Measurements from ENCODE around the gene MMP17. TPM values are rescaled to one million over a fixed set of nuclear protein-coding genes. Genes with fewer than 3 reads are reported as not detected.
A peak's percentile ranks its signal among the peaks of the same experiment; 100 is the strongest.

Gene MMP17
- total and polyA plus RNA-seq, 12 donors, result 0.28 to 3.7 (median 1.0) TPM; not detected in 1

GRCh38 chr12:131815131-131815530 lies 13.1 kb upstream of the MMP17 start:
- no peak for TF ChIP-seq CTCF (IDR thresholded peaks at IDR 0.05)
- Histone ChIP-seq H3K36me3 (no peaks in the 10 kb centered on the region), H3K4me3 (no peak overlapping the region), H3K27me3 (peaks cover 0 to 11% (median 0%) of the 10 kb centered on the region in 7 donors), H3K9me3 (peaks cover 0 to 18% (median 5%) of the 10 kb centered on the region in 11 donors), H3K27ac (no peak overlapping the region), H3K4me1 (no peaks in the 10 kb centered on the region)
- ATAC-seq (no peak), DNase-seq (no peak)
- 84 to 86% methylated on average over 7 of the region's 7 CpGs for WGBS, 2 donors
- intact Hi-C loops (cut with DNase I), result no loop called here

GRCh38 chr12:131816495-131816894 lies 11.7 kb upstream of the MMP17 start:
- H3K27ac ChIP-seq, result no peak overlapping the region
- intact Hi-C loops (cut with DNase I), result no loop called here
- 64 to 74% methylated on average over 5 of the region's 5 CpGs for WGBS, 2 donors
- H3K36me3 ChIP-seq, result no peaks in the 10 kb centered on the region
- no peaks in the 10 kb centered on the region for H3K4me1 ChIP-seq
- DNase-seq (no peak), ATAC-seq (no peak)
- H3K27me3 ChIP-seq, result peaks cover 0 to 8% (median 0%) of the 10 kb centered on the region in 7 donors
- TF ChIP-seq CTCF (IDR thresholded peaks at IDR 0.05), result no peak
- no peak overlapping the region for H3K4me3 ChIP-seq
- peaks cover 0 to 18% (median 5%) of the 10 kb centered on the region in 11 donors for H3K9me3 ChIP-seq

GRCh38 chr12:131817241-131817640 lies 11.0 kb upstream of the MMP17 start:
- no peaks in the 10 kb centered on the region for H3K4me1 ChIP-seq
- ATAC-seq (no peak), DNase-seq (no peak)
- peaks cover 0 to 18% (median 5%) of the 10 kb centered on the region in 11 donors for H3K9me3 ChIP-seq
- 85 to 87% methylated on average over 19 of the region's 19 CpGs for WGBS, 2 donors
- TF ChIP-seq CTCF (IDR thresholded peaks at IDR 0.05), result no peak
- H3K4me3 ChIP-seq, result no peak overlapping the region
- H3K27me3 ChIP-seq, result peaks cover 0 to 8% (median 0%) of the 10 kb centered on the region in 7 donors
- intact Hi-C loops (cut with DNase I), result no loop called here
- H3K27ac ChIP-seq, result no peak overlapping the region
- no peaks in the 10 kb centered on the region for H3K36me3 ChIP-seq

GRCh38 chr12:131818821-131819585 lies 9.2 kb upstream of the MMP17 start:
- Histone ChIP-seq H3K9me3 (peaks cover 0 to 1% (median 0%) of the 10 kb centered on the region in 11 donors), H3K36me3 (no peaks in the 10 kb centered on the region), H3K4me3 (no peak overlapping the region), H3K27me3 (peaks cover 0 to 17% (median 3%) of the 10 kb centered on the region in 7 donors), H3K4me1 (no peaks in the 10 kb centered on the region), H3K27ac (no peak overlapping the region)
- WGBS, 2 donors, result 79% methylated on average over 30 of the region's 30 CpGs
- intact Hi-C loops (cut with DNase I), result no loop called here
- TF ChIP-seq CTCF (IDR thresholded peaks at IDR 0.05), result no peak
- DNase-seq (no peak), ATAC-seq (peak in 1 of 8 donors; percentile 67)

Measured in heart right ventricle (tissue), 16 donors.